Measurements from ENCODE around the gene RFX7.

DNA sequence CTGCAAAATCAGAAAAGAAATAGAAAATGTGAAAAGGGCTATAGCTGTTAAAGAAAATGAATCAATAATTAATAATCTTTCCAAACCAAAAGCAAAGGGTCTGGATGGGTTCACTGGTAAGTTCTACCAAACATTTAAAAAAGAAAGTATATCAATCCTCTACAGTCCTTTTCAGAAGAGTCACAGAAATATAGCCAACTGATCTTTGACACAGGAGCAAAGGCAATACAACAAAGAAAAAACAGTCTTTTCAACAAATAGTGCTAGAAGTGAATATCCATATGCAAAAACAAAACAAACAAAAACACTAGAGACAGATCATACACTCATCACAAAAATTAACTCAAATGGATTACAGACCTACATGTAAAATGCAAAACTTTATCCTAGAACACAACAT, 32.6 kb downstream of the RFX7 start:
- TF ChIP-seq, protein P1, sequence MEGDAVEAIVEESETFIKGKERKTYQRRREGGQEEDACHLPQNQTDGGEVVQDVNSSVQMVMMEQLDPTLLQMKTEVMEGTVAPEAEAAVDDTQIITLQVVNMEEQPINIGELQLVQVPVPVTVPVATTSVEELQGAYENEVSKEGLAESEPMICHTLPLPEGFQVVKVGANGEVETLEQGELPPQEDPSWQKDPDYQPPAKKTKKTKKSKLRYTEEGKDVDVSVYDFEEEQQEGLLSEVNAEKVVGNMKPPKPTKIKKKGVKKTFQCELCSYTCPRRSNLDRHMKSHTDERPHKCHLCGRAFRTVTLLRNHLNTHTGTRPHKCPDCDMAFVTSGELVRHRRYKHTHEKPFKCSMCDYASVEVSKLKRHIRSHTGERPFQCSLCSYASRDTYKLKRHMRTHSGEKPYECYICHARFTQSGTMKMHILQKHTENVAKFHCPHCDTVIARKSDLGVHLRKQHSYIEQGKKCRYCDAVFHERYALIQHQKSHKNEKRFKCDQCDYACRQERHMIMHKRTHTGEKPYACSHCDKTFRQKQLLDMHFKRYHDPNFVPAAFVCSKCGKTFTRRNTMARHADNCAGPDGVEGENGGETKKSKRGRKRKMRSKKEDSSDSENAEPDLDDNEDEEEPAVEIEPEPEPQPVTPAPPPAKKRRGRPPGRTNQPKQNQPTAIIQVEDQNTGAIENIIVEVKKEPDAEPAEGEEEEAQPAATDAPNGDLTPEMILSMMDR (IDR thresholded peaks at IDR 0.05) = no peak
- TF ChIP-seq POLR2A (IDR thresholded peaks at IDR 0.05) = no peak
